BLaER1 (cell line): ENCODE results near the gene HOXB2.

ENCODE experiments used
- H3K27ac ChIP-seq: shearing (Covaris generic); formaldehyde crosslinking; 2 replicates; pipeline ENCODE4 v1.8.1; 2022
- H3K27me3 ChIP-seq: shearing (Covaris generic); formaldehyde crosslinking; 2 replicates; pipeline ENCODE4 v1.8.1; 2022
- H3K36me3 ChIP-seq: shearing (Covaris generic); formaldehyde crosslinking; 2 replicates; pipeline ENCODE4 v1.8.1; 2022
- H3K4me1 ChIP-seq: shearing (Covaris generic); formaldehyde crosslinking; 2 replicates; pipeline ENCODE4 v1.8.1; 2022
- H3K4me2 ChIP-seq: shearing (Covaris generic); formaldehyde crosslinking; 2 replicates; pipeline ENCODE4 v1.8.1; 2022
- H3K4me3 ChIP-seq: shearing (Covaris generic); formaldehyde crosslinking; 2 replicates; pipeline ENCODE4 v1.8.1; 2022
- H3K9ac ChIP-seq: shearing (Covaris generic); formaldehyde crosslinking; 2 replicates; pipeline ENCODE4 v1.8.1; 2022
- H3K9me3 ChIP-seq: shearing (Covaris generic); formaldehyde crosslinking; 2 replicates; pipeline ENCODE4 v1.8.1; 2022
- H4K20me1 ChIP-seq: shearing (Covaris generic); formaldehyde crosslinking; 2 replicates; pipeline ENCODE4 v1.8.1; 2022
- Cebpa-rat ChIP-seq: shearing (Covaris generic); IDR thresholded peaks from 2 replicates; pipeline ENCODE4 v1.8.1; 2022

Gene HOXB2

DNA sequence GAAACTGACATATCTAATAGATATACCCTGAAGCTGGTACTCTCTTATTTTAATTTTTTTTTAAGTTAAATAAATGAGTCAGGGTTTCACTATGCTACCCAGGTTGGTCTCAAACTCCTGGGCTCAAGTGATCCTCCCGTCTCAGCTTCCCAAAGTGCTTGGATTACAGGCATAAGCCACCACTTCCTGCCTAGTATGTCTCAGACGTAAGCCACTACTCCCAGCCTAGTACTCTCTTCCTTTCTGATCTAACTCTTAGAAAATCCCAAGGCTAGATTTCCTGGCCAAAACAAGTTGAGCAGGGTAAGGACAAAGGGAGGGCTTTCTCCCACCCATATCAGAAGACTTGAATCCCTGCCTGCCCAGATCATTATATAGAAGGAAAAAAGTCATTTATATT, 47.8 kb downstream of the HOXB2 start:
- Histone ChIP-seq H3K27me3 (peaks cover 14% of the 10 kb centered on the region), H4K20me1 (no peaks in the 10 kb centered on the region), H3K36me3 (no peaks in the 10 kb centered on the region), H3K4me1 (peaks cover 13% of the 10 kb centered on the region), H3K4me2 (no peak overlapping the region), H3K9me3 (no peaks in the 10 kb centered on the region), H3K9ac (no peak overlapping the region), H3K27ac (no peak overlapping the region), H3K4me3 (no peak overlapping the region)
- no peak for TF ChIP-seq Cebpa-rat

DNA sequence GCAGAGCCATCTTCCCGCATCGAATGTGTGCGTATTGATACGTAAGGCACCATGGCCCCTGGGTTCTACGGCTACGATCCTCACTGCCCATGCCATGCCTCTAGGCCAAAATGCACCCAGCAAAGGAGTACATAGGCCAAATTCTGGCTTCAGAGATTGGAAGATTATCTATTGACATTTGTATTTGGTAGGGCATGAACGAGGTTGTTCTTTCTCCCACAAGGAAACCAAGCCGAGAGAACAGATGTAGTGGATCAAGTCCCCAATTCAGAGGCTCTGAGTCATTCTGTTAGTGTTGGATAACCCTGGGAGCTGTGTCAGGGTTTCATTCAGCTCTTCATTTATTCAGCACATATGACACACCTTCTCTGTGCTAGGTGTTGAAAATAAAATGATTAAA, 50.6 kb downstream of the HOXB2 start:
- Histone ChIP-seq H3K9ac (no peak overlapping the region), H3K4me2 (no peak overlapping the region), H3K9me3 (no peaks in the 10 kb centered on the region), H3K4me3 (no peak overlapping the region), H3K36me3 (no peaks in the 10 kb centered on the region), H3K27ac (no peak overlapping the region), H3K4me1 (peaks cover 13% of the 10 kb centered on the region), H4K20me1 (no peaks in the 10 kb centered on the region), H3K27me3 (peaks cover 26% of the 10 kb centered on the region)
- TF ChIP-seq Cebpa-rat = no peak
